HG02884 (cell line): ENCODE data around the gene HACD4.
"Not testable (repeated sequence)": the region's sequence is repeated elsewhere in the genome, so short reads cannot be mapped to it uniquely, and the experiment has no call there.

Source experiments
- ATAC-seq: cut with Tn5 transposase; IDR thresholded peaks from one replicate; pipeline ENCODE4 v1.9.1; 2021; ENCODE audit warnings: mild to moderate bottlenecking, moderate library complexity; ENCODE audit not compliant: unreplicated experiment

HACD4 gene

GRCh38 chr9:20973246-20973947 lies 58.0 kb downstream of the HACD4 start:
- ATAC-seq: not testable (repeated sequence)

- no peak for ATAC-seq
These were observed 58.8 kb downstream of the HACD4 start for GRCh38 chr9:20972684-20973083.

- no peak for ATAC-seq
These were observed 68.8 kb downstream of the HACD4 start for GRCh38 chr9:20962536-20963225.

- ATAC-seq: no peak
These were observed 80.7 kb downstream of the HACD4 start for GRCh38 chr9:20950707-20951106.
